AG08395 (cell line): ENCODE results near the gene SNRNP25.

Experiments
- DNase-seq: peaks from one replicate; pipeline ENCODE4 v3.0.0; 2012; ENCODE audit warnings: mixed read lengths, low spot score

The SNRNP25 gene

DNA sequence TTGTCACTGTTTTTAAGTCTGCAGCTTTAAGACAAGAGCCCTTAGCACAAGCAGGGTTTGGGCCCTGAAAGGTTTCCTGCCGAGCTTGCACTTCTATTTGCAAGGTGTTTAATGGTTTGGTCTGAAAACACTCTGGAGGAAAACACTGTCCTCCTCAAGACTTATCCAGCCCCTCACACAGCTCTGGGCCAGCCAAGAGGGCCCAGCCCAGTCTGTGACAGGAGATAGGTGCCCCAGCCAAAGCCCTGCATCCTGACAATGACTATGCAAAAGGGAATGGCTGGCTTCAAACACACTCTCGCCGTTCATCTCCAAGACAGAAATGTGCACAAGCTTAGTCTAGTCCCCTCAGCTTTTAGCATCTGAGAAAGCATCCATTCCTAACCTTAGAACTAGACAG, 51.3 kb downstream of the SNRNP25 start:
- no peak for DNase-seq

- no peak for DNase-seq
Measured at GRCh38 chr16:105521-105920, 51.9 kb downstream of the SNRNP25 start.

GRCh38 chr16:106623-107324, 53.1 kb downstream of the SNRNP25 start:
- DNase-seq = peak; percentile 87
